Measurements from ENCODE around the gene CTNND2. TPM values are rescaled to one million over a fixed set of nuclear protein-coding genes. Genes with fewer than 3 reads are reported as not detected.

The CTNND2 gene
- total RNA-seq, 1 donor from 2014 or later = 2.5 TPM

DNA sequence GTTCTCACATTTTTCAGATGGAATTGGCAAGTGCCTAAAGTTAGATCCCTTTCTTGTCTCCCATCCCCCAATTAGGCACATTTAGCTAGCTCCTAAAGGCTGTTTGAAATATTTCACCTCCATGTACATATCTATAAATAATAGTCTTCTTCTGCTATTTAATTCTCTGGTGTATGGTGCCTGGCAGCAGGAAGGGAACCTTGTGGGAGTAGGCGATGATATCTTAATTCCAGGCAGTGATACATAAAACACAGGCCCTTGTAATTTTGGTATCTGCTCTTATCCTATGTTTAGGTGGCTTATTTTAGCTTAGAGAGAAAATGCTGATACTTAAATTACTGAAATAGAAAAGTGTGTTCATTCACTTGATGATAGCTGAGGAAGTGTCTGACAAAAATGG lies 880.3 kb downstream of the CTNND2 start:
- H3K27me3 Mint-ChIP-seq (ENCODE audit: unreplicated experiment) = no peaks in the 10 kb centered on the region
- no peaks in the 10 kb centered on the region for H3K4me1 Mint-ChIP-seq (ENCODE audit: unreplicated experiment)
- TF ChIP-seq CTCF (IDR thresholded peaks at IDR 0.05) = no peak
- no peak for DNase-seq (ENCODE audit: extremely low spot score, unreplicated experiment)
- no peak overlapping the region for H3K27ac Mint-ChIP-seq (ENCODE audit: unreplicated experiment)
- H3K36me3 Mint-ChIP-seq (ENCODE audit: unreplicated experiment) = no peaks in the 10 kb centered on the region
- no peaks in the 10 kb centered on the region for H3K9me3 Mint-ChIP-seq (ENCODE audit: unreplicated experiment)
- H3K4me3 Mint-ChIP-seq (ENCODE audit: unreplicated experiment) = no peak overlapping the region

GRCh38 chr5:11013793-11014192 lies 890.5 kb downstream of the CTNND2 start:
- no peaks in the 10 kb centered on the region for H3K9me3 Mint-ChIP-seq (ENCODE audit: unreplicated experiment)
- TF ChIP-seq CTCF (IDR thresholded peaks at IDR 0.05) = no peak
- no peak for DNase-seq (ENCODE audit: extremely low spot score, unreplicated experiment)
- H3K36me3 Mint-ChIP-seq (ENCODE audit: unreplicated experiment) = no peaks in the 10 kb centered on the region
- H3K4me3 Mint-ChIP-seq (ENCODE audit: unreplicated experiment) = no peak overlapping the region
- no peaks in the 10 kb centered on the region for H3K27me3 Mint-ChIP-seq (ENCODE audit: unreplicated experiment)
- H3K27ac Mint-ChIP-seq (ENCODE audit: unreplicated experiment) = no peak overlapping the region
- no peaks in the 10 kb centered on the region for H3K4me1 Mint-ChIP-seq (ENCODE audit: unreplicated experiment)

DNA sequence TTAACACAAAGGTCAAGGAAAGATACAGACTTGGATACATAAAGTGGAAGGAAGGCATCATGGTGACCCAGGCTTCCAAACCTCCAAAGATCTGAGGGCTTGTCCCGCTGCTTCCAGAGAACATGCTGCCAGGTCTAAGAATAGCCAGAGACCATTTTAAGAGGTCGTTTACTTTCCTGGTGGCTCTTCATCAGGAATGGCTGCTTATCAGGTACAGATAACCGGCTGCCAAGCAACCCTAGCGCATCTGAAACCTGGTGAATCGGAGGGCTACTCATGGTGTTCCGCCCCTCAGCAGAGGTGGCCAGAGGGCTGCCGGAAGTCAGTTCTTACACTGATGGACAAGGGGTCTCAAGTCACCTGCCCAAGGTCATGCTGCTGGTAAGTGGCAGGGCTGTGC lies 892.0 kb downstream of the CTNND2 start:
- H3K9me3 Mint-ChIP-seq (ENCODE audit: unreplicated experiment) = no peaks in the 10 kb centered on the region
- no peaks in the 10 kb centered on the region for H3K4me1 Mint-ChIP-seq (ENCODE audit: unreplicated experiment)
- no peak for TF ChIP-seq CTCF (IDR thresholded peaks at IDR 0.05)
- no peak for DNase-seq (ENCODE audit: extremely low spot score, unreplicated experiment)
- no peak overlapping the region for H3K27ac Mint-ChIP-seq (ENCODE audit: unreplicated experiment)
- no peak overlapping the region for H3K4me3 Mint-ChIP-seq (ENCODE audit: unreplicated experiment)
- no peaks in the 10 kb centered on the region for H3K36me3 Mint-ChIP-seq (ENCODE audit: unreplicated experiment)
- H3K27me3 Mint-ChIP-seq (ENCODE audit: unreplicated experiment) = no peaks in the 10 kb centered on the region

- H3K27me3 Mint-ChIP-seq (ENCODE audit: unreplicated experiment) = no peaks in the 10 kb centered on the region
- no peaks in the 10 kb centered on the region for H3K9me3 Mint-ChIP-seq (ENCODE audit: unreplicated experiment)
- H3K36me3 Mint-ChIP-seq (ENCODE audit: unreplicated experiment) = no peaks in the 10 kb centered on the region
- H3K4me1 Mint-ChIP-seq (ENCODE audit: unreplicated experiment) = no peaks in the 10 kb centered on the region
- no peak overlapping the region for H3K27ac Mint-ChIP-seq (ENCODE audit: unreplicated experiment)
- H3K4me3 Mint-ChIP-seq (ENCODE audit: unreplicated experiment) = no peak overlapping the region
- TF ChIP-seq CTCF (IDR thresholded peaks at IDR 0.05) = no peak
- no peak for DNase-seq (ENCODE audit: extremely low spot score, unreplicated experiment)
Measured at GRCh38 chr5:11010429-11011210, 893.6 kb downstream of the CTNND2 start.

DNA sequence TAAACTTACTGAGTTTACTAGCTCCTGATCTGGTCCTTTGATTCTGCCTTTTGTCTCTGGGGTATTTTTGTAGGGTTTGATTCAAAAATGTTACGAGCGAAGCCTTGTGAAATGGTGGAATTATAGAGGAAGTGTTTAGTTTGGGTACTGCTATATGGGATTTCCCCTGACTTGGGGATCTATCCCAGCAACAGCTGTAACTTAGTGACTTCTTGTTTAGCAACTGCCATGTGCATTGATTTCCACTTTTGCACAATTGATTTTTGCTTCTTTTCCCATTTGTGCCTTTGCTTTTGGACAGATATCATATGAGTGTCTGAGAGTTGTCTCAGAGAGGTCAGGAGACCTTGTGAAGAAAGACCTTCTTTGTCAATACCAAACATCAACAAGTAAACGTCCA lies 894.7 kb downstream of the CTNND2 start:
- no peak for TF ChIP-seq CTCF (IDR thresholded peaks at IDR 0.05)
- H3K27me3 Mint-ChIP-seq (ENCODE audit: unreplicated experiment) = no peaks in the 10 kb centered on the region
- H3K4me3 Mint-ChIP-seq (ENCODE audit: unreplicated experiment) = no peak overlapping the region
- H3K36me3 Mint-ChIP-seq (ENCODE audit: unreplicated experiment) = no peaks in the 10 kb centered on the region
- no peak overlapping the region for H3K27ac Mint-ChIP-seq (ENCODE audit: unreplicated experiment)
- no peaks in the 10 kb centered on the region for H3K4me1 Mint-ChIP-seq (ENCODE audit: unreplicated experiment)
- no peaks in the 10 kb centered on the region for H3K9me3 Mint-ChIP-seq (ENCODE audit: unreplicated experiment)
- DNase-seq (ENCODE audit: extremely low spot score, unreplicated experiment) = no peak
